Thoracic aorta (tissue), 2 donors: ENCODE results near the gene LDLRAD4. TPM values are rescaled to one million over a fixed set of nuclear protein-coding genes. Genes with fewer than 3 reads are reported as not detected.

ENCODE experiments used
- ATAC-seq: fragments of 150-250 bp; one replicate; pipeline ENCODE4 v1.8.0; 2017; ENCODE audit warnings: low read depth; ENCODE audit not compliant: insufficient number of reproducible peaks, low FRiP score
- DNase-seq: peaks from one replicate; pipeline ENCODE4 v3.0.0-alpha.2; 2020; ENCODE audit warnings: low spot score
- H3K27ac ChIP-seq, 2 donors: fragments of 200-600 bp; sonication (generic); 1 replicate in 1 of 2; 2 replicates in 1 of 2; pipeline ENCODE4 v1.5.1; 2016; ENCODE audit warnings: mild to moderate bottlenecking in 2 of 2, moderate library complexity in 2 of 2
- H3K27me3 ChIP-seq: fragments of 200-600 bp; sonication (generic); replicated peaks from 2 replicates; pipeline ENCODE4 v1.6.0; 2016; ENCODE audit warnings: mild to moderate bottlenecking; ENCODE audit not compliant: insufficient read depth
- H3K36me3 ChIP-seq: fragments of 200-600 bp; sonication (generic); one replicate; pipeline ENCODE4 v1.5.1; 2016
- H3K4me1 ChIP-seq, 2 donors: fragments of 200-600 bp; sonication (generic); 1 replicate in 1 of 2; 2 replicates in 1 of 2; pipeline versions ENCODE4 v1.5.1 to v1.6.0; 2016; ENCODE audit warnings: low read depth in 2 of 2, mild to moderate bottlenecking in 1 of 2; ENCODE audit not compliant: control insufficient read depth in 1 of 2
- H3K4me3 ChIP-seq: fragments of 200-600 bp; sonication (generic); 2 replicates; pipeline ENCODE4 v1.5.1; 2016; ENCODE audit warnings: mild to moderate bottlenecking
- H3K9me3 ChIP-seq: fragments of 200-600 bp; sonication (generic); 2 replicates; pipeline ENCODE4 v1.5.1; 2016
- CTCF ChIP-seq: fragments of 200-600 bp; sonication (generic); IDR thresholded peaks from one replicate; pipeline ENCODE4 v1.5.1; 2019; ENCODE audit warnings: antibody characterized with exemption
- total RNA-seq, 2 donors: library from RNA; depleted of rRNA; stranded (reverse); fragments of >200 nt; gene quantifications; one replicate each; pipeline versions ENCODE4 v1.1.0 to v1.2.3, GENCODE V29; 2016

The LDLRAD4 gene
- total RNA-seq, 2 donors from 2014 or later, result 98.4 to 135 TPM

GRCh38 chr18:13306583-13306982 is 88.0 kb downstream of the LDLRAD4 start:
- TF ChIP-seq CTCF, result no peak
- ATAC-seq (no peak), DNase-seq (no peak)
- Histone ChIP-seq H3K27ac (no peak overlapping the region), H3K9me3 (no peaks in the 10 kb centered on the region), H3K27me3 (no peaks in the 10 kb centered on the region), H3K4me3 (no peak overlapping the region), H3K36me3 (no peaks in the 10 kb centered on the region), H3K4me1 (peaks cover 15 to 31% of the 10 kb centered on the region in 2 donors)

- H3K36me3 ChIP-seq, result no peaks in the 10 kb centered on the region
- H3K27ac ChIP-seq, result no peak overlapping the region
- no peak overlapping the region for H3K4me3 ChIP-seq
- no peaks in the 10 kb centered on the region for H3K27me3 ChIP-seq
- ATAC-seq, result no peak
- DNase-seq, result no peak
- H3K9me3 ChIP-seq, result no peaks in the 10 kb centered on the region
- TF ChIP-seq CTCF, result no peak
- peaks cover 0 to 13% of the 10 kb centered on the region in 2 donors for H3K4me1 ChIP-seq
These were observed 89.8 kb downstream of the LDLRAD4 start for GRCh38 chr18:13308369-13308768.

GRCh38 chr18:13309031-13309747 is 90.6 kb downstream of the LDLRAD4 start:
- no peak for ATAC-seq
- H3K4me1 ChIP-seq, result peaks cover 0 to 10% of the 10 kb centered on the region in 2 donors

GRCh38 chr18:13309748-13310670 is 91.4 kb downstream of the LDLRAD4 start:
- Histone ChIP-seq H3K4me3 (no peak overlapping the region), H3K36me3 (no peaks in the 10 kb centered on the region), H3K27ac (no peak overlapping the region), H3K27me3 (no peaks in the 10 kb centered on the region), H3K9me3 (no peaks in the 10 kb centered on the region), H3K4me1 (peaks cover 0 to 10% of the 10 kb centered on the region in 2 donors)
- DNase-seq (no peak), ATAC-seq (no peak)
- no peak for TF ChIP-seq CTCF

More at GRCh38 chr18:13309031-13309747, 90.6 kb downstream of the LDLRAD4 start:
- Histone ChIP-seq H3K9me3 (no peaks in the 10 kb centered on the region), H3K27ac (no peak overlapping the region), H3K27me3 (no peaks in the 10 kb centered on the region), H3K36me3 (no peaks in the 10 kb centered on the region), H3K4me3 (no peak overlapping the region)
- no peak for TF ChIP-seq CTCF
- DNase-seq, result no peak

GRCh38 chr18:13311193-13311592 is 92.6 kb downstream of the LDLRAD4 start:
- no peak for TF ChIP-seq CTCF
- Histone ChIP-seq H3K4me1 (peaks cover 0 to 8% of the 10 kb centered on the region in 2 donors), H3K27me3 (no peaks in the 10 kb centered on the region), H3K4me3 (no peak overlapping the region), H3K27ac (no peak overlapping the region), H3K36me3 (no peaks in the 10 kb centered on the region), H3K9me3 (peaks cover 4% of the 10 kb centered on the region)
- ATAC-seq (no peak), DNase-seq (no peak)
